ENCODE results near the gene SCN2B. TPM values are rescaled to one million over a fixed set of nuclear protein-coding genes. Genes with fewer than 3 reads are reported as not detected.

Gene SCN2B
- polyA plus RNA-seq, 12 donors = 2.5 to 71.5 (median 4.9) TPM

- DNase-seq = no peak
Measured at GRCh38 chr11:118135051-118135795, 41.2 kb downstream of the SCN2B start.

- DNase-seq = no peak
Measured at GRCh38 chr11:118133816-118134215, 42.6 kb downstream of the SCN2B start.

GRCh38 chr11:118132385-118133151 is 43.9 kb downstream of the SCN2B start:
- DNase-seq = no peak

- DNase-seq = no peak
Measured at GRCh38 chr11:118129471-118130172, 46.8 kb downstream of the SCN2B start.

- no peak for DNase-seq
Measured at GRCh38 chr11:118128721-118129470, 47.5 kb downstream of the SCN2B start.

- DNase-seq = no peak
Measured at GRCh38 chr11:118128310-118128709, 48.1 kb downstream of the SCN2B start.

- no peak for DNase-seq
Measured at GRCh38 chr11:118126082-118126838, 50.2 kb downstream of the SCN2B start.

- no peak for DNase-seq
Measured at GRCh38 chr11:118124929-118125535, 51.4 kb downstream of the SCN2B start.

GRCh38 chr11:118120793-118121192 is 55.6 kb downstream of the SCN2B start:
- DNase-seq = no peak

- no peak for DNase-seq
Measured at GRCh38 chr11:118117790-118118601, 58.4 kb downstream of the SCN2B start.

- DNase-seq = no peak
Measured at GRCh38 chr11:118115048-118115447, 61.4 kb downstream of the SCN2B start.

GRCh38 chr11:118114266-118114665 is 62.2 kb downstream of the SCN2B start:
- DNase-seq = no peak

GRCh38 chr11:118112711-118113430 is 63.6 kb downstream of the SCN2B start:
- DNase-seq = no peak

Other genes with a start within 250 kb of the SCN2B start
- gene TMPRSS13, start 247.2 kb downstream of the SCN2B start, polyA plus RNA-seq (ENCODE audit: insufficient read length in 12 of 12) = 1 to 10 TPM in 2 of 12 donors, under 1 TPM in 6, not detected in 4; 0.11 to 3.6 (median 0.28) TPM
- gene IL10RA, start 190.2 kb downstream of the SCN2B start, polyA plus RNA-seq (ENCODE audit: insufficient read length in 12 of 12) = 1 to 10 TPM in 11 of 12 donors, not detected in 1; 2.6 to 9.2 (median 4.4) TPM
- 10 to 100 TPM in 1 of 12 donors, 1 to 10 TPM in 1, under 1 TPM in 9, not detected in 1; 0.05 to 20.5 (median 0.41) TPM for gene TMPRSS4, start 99.6 kb downstream of the SCN2B start, polyA plus RNA-seq (ENCODE audit: insufficient read length in 12 of 12)
- gene SMIM35, start 89.7 kb downstream of the SCN2B start, polyA plus RNA-seq (ENCODE audit: insufficient read length in 12 of 12) = under 1 TPM in 8 of 12 donors, not detected in 4; 0.11 to 0.36 (median 0.15) TPM
- 1 to 10 TPM in 11 of 12 donors, not detected in 1; 2.5 to 6.0 (median 4.3) TPM for gene SCN4B, start 23.8 kb downstream of the SCN2B start, polyA plus RNA-seq (ENCODE audit: insufficient read length in 12 of 12)
- gene JAML, start 48.4 kb upstream of the SCN2B start, polyA plus RNA-seq (ENCODE audit: insufficient read length in 12 of 12) = 10 to 100 TPM in 1 of 12 donors, 1 to 10 TPM in 10, not detected in 1; 1.7 to 15.5 (median 3.0) TPM
- 1 to 10 TPM in 5 of 12 donors, under 1 TPM in 6, not detected in 1; 0.49 to 5.2 (median 0.89) TPM for gene MPZL3, start 75.7 kb upstream of the SCN2B start, polyA plus RNA-seq (ENCODE audit: insufficient read length in 12 of 12)
- 10 to 100 TPM in 3 of 12 donors, 1 to 10 TPM in 5, under 1 TPM in 3, not detected in 1; 0.47 to 37.8 (median 1.6) TPM for gene MPZL2, start 87.7 kb upstream of the SCN2B start, polyA plus RNA-seq (ENCODE audit: insufficient read length in 12 of 12)
- 1 to 10 TPM in 3 of 12 donors, under 1 TPM in 7, not detected in 2; 0.32 to 9.9 (median 0.56) TPM for gene CD3E, start 128.1 kb upstream of the SCN2B start, polyA plus RNA-seq (ENCODE audit: insufficient read length in 12 of 12)
- 1 to 10 TPM in 2 of 12 donors, under 1 TPM in 3, not detected in 7; 0.41 to 4.4 (median 0.82) TPM for gene CD3D, start 166.1 kb upstream of the SCN2B start, polyA plus RNA-seq (ENCODE audit: insufficient read length in 12 of 12)
- 1 to 10 TPM in 1 of 12 donors, under 1 TPM in 6, not detected in 5; 0.07 to 2.3 (median 0.26) TPM for gene CD3G, start 167.7 kb upstream of the SCN2B start, polyA plus RNA-seq (ENCODE audit: insufficient read length in 12 of 12)
- 100 to 1,000 TPM in 1 of 12 donors, 10 to 100 TPM in 11; 20.3 to 160 (median 25.9) TPM for gene UBE4A, start 183.0 kb upstream of the SCN2B start, polyA plus RNA-seq (ENCODE audit: insufficient read length in 12 of 12)
- 100 to 1,000 TPM in 11 of 12 donors, not detected in 1; 296 to 410 (median 345) TPM for gene ATP5MG, start 225.0 kb upstream of the SCN2B start, polyA plus RNA-seq (ENCODE audit: insufficient read length in 12 of 12)

All from muscle of arm (tissue), 12 donors.